B cell (primary cell): ENCODE data around the gene SYT6. TPM values are rescaled to one million over a fixed set of nuclear protein-coding genes. Genes with fewer than 3 reads are reported as not detected.

ENCODE experiments used
- ATAC-seq: fragments of 200-7000 bp; cut with Tn5 transposase; one replicate; pipeline ENCODE4 v1.10.0; 2021; ENCODE audit warnings: low read depth, mild to moderate bottlenecking, moderate number of reproducible peaks, moderate library complexity
- CTCF ChIA-PET: fragments of 350-600 bp; sonication (Branson Sonifier 250); formaldehyde crosslinking; loops from one replicate; lab custom pipeline; 2021; ENCODE audit warnings: antibody characterized with exemption, inconsistent platforms; lab: Charles Lee
- POLR2A ChIA-PET: fragments of 350-600 bp; sonication (Branson Sonifier 250); formaldehyde crosslinking; loops from one replicate; lab custom pipeline; 2021; ENCODE audit warnings: antibody characterized with exemption; lab: Charles Lee
- DNase-seq: peaks from one replicate; pipeline ENCODE4 v3.0.0; 2013
- H2AFZ ChIP-seq: 2 replicates; pipeline ENCODE4 v1.6.1; 2012; ENCODE audit warnings: mild to moderate bottlenecking, low read depth, low read length; ENCODE audit not compliant: insufficient read depth, poor library complexity, severe bottlenecking
- H3K27ac ChIP-seq, 2 donors: 1 replicate in 1 of 2; 2 replicates in 1 of 2; pipeline ENCODE4 v1.5.1; 2012 to 2013; ENCODE audit warnings: low read length in 2 of 2, mild to moderate bottlenecking in 2 of 2, moderate library complexity in 1 of 2
- H3K27me3 ChIP-seq, 4 experiments: fragments of 200-600 bp in 1 of 4; sonication (generic) in 1 of 4; replicated peaks in 1 of 4; 1 replicate in 2 of 4; 2 replicates in 2 of 4; pipeline versions ENCODE4 v1.6.1 to v1.7.0; 2013 to 2016; ENCODE audit warnings: low read length in 3 of 4, mild to moderate bottlenecking in 2 of 4, mixed read lengths in 1 of 4, moderate library complexity in 1 of 4; ENCODE audit not compliant: insufficient read depth in 4 of 4, control insufficient read depth in 3 of 4; ENCODE audit errors: control extremely low read depth in 1 of 4
- H3K36me3 ChIP-seq, 2 experiments: replicated peaks in 1 of 2; 1 replicate in 1 of 2; 2 replicates in 1 of 2; pipeline versions ENCODE4 v1.6.1 to v1.7.1; 2013; ENCODE audit warnings: low read length in 1 of 2; ENCODE audit not compliant: insufficient read depth in 2 of 2, control insufficient read depth in 1 of 2; ENCODE audit errors: control extremely low read depth in 1 of 2, extremely low read depth in 1 of 2
- H3K4me1 ChIP-seq, 2 donors: fragments of 200-600 bp in 1 of 2; sonication (generic) in 1 of 2; 1 replicate in 1 of 2; 2 replicates in 1 of 2; pipeline versions ENCODE4 v1.5.1 to v1.6.1; 2013 to 2017; ENCODE audit warnings: low read length in 2 of 2; ENCODE audit not compliant: control insufficient read depth in 2 of 2, insufficient read depth in 2 of 2
- H3K4me2 ChIP-seq: replicated peaks from 2 replicates; pipeline ENCODE3; 2012; ENCODE audit warnings: mild to moderate bottlenecking, low read depth, low read length; ENCODE audit not compliant: poor library complexity, severe bottlenecking
- H3K4me3 ChIP-seq, 5 experiments: fragments of 200-600 bp in 1 of 5; sonication (generic) in 1 of 5; 1 replicate in 3 of 5; 2 replicates in 2 of 5; pipeline versions ENCODE4 v1.5.1 to v1.7.0; 2011 to 2016; ENCODE audit warnings: low read length in 4 of 5, mild to moderate bottlenecking in 4 of 5, low read depth in 2 of 5, control low read depth in 1 of 5, moderate library complexity in 1 of 5; ENCODE audit not compliant: insufficient read depth in 1 of 5; ENCODE audit errors: control extremely low read depth in 1 of 5, extremely low read depth in 1 of 5
- H3K79me2 ChIP-seq: fragments of 200-600 bp; sonication (generic); one replicate; pipeline ENCODE4 v1.6.0; 2016; ENCODE audit warnings: low read length; ENCODE audit not compliant: control insufficient read depth, insufficient read depth
- H3K9ac ChIP-seq: fragments of 200-600 bp; sonication (generic); 2 replicates; pipeline ENCODE4 v1.6.1; 2017; ENCODE audit warnings: mild to moderate bottlenecking, low read length, moderate library complexity
- H3K9me3 ChIP-seq, 3 donors: one replicate each; pipeline versions ENCODE4 v1.6.1 to v1.7.1; 2013; ENCODE audit warnings: low read length in 2 of 3; ENCODE audit not compliant: control insufficient read depth in 2 of 3, insufficient read depth in 1 of 3; ENCODE audit errors: control extremely low read depth in 1 of 3
- H4K20me1 ChIP-seq: 2 replicates; pipeline ENCODE4 v1.6.0; 2012; ENCODE audit warnings: mild to moderate bottlenecking, low read length; ENCODE audit not compliant: insufficient read depth, control insufficient read depth, poor library complexity, severe bottlenecking
- H3K27ac Mint-ChIP-seq: one replicate; pipeline ENCODE4 v1.8.0; 2021; ENCODE audit warnings: mixed read lengths
- H3K27me3 Mint-ChIP-seq: one replicate; pipeline ENCODE4 v1.8.0; 2021; ENCODE audit warnings: mixed read lengths
- H3K4me1 Mint-ChIP-seq: one replicate; pipeline ENCODE4 v1.8.0; 2021; ENCODE audit warnings: mixed read lengths
- H3K4me3 Mint-ChIP-seq: one replicate; pipeline ENCODE4 v1.8.0; 2021; ENCODE audit warnings: mixed read lengths
- H3K9me3 Mint-ChIP-seq: one replicate; pipeline ENCODE4 v1.8.0; 2022; ENCODE audit warnings: mixed read lengths; ENCODE audit not compliant: insufficient read depth
- EZH2 ChIP-seq: IDR thresholded peaks from 2 replicates; pipeline ENCODE4 v1.6.1; 2012; ENCODE audit warnings: borderline replicate concordance, low read depth, mild to moderate bottlenecking, moderate library complexity, low read length; ENCODE audit not compliant: insufficient read depth, poor library complexity, severe bottlenecking
- WGBS: methylation state at CpG from one replicate; pipeline ENCODE4 v1.1.5; 2013; ENCODE audit warnings: missing lambda C conversion rate; ENCODE audit not compliant: insufficient coverage; 5-methylcytosine and 5-hydroxymethylcytosine counted together
- intact Hi-C: fragments of 100-400 bp; cut with micrococcal nuclease; formaldehyde crosslinking; loops from one replicate; pipeline ENCODE4 v1.10.0; 2022
- polyA plus RNA-seq: library from polyadenylated mRNA; depleted of rRNA; stranded (reverse); fragments of >200 nt; gene quantifications from 2 replicates; pipeline ENCODE4 v1.2.3, GENCODE V29; 2012
- total RNA-seq, 2 donors: library from RNA; stranded (reverse); fragments of 120-200 nt in 1 of 2; gene quantifications; 1 replicate in 1 of 2; 2 replicates in 1 of 2; pipeline versions ENCODE4 v1.2.3 to v1.2.4, GENCODE V29; 2013 to 2022
- TF ChIP-seq, protein P1 (sequence below): fragments of 200-600 bp; IDR thresholded peaks from one replicate; pipeline ENCODE4 v1.8.0; 2022; ENCODE audit warnings: antibody characterized with exemption, mild to moderate bottlenecking

The SYT6 gene
- total and polyA plus RNA-seq, 2 donors (not counting 1 experiment from before 2014, with no cell fraction given) = not detected

DNA sequence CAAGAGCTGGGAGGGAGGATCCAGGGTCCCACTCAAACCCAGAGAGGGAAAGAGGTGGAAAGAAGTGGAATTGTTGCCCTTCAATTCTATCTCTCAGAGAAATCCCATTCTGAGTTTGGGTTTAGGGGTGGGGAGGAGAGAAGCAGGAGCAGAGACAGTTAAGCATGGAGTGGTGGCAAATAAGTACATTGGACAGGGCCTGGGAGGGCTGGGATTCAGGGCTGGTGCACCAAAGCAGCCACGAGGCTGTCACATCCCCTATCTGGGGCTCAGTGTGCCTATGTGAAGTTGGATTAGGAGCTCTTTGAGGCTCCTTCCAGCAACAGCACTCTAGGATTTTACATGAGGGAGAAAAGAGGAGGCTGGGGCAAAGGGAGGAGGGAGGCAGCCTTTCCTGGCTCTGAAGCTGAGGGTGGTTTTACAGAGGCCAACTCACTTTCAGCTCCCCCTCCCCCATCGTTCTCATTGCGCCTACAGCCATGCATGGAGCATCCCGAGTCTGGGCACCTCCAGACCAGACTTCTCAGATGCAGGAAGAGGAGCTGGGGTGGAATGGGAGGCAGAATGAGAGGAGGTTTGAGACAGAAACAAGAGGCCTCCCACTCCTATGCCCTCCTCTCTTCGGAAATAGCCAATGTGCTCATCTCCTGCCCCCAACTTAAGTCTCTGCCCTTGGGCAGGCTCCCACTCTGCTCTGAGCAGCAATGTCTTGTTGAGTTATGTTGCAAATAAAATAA, 3.0 kb upstream of the SYT6 start:
- Histone ChIP-seq H3K4me2 (no peak overlapping the region), H2AFZ (no peak overlapping the region), H3K27me3 (peaks cover 0 to 56% (median 27%) of the 10 kb centered on the region in 4 experiments), H3K36me3 (no peaks in the 10 kb centered on the region), H3K4me1 (peaks cover 15 to 16% of the 10 kb centered on the region in 2 donors), H3K79me2 (no peaks in the 10 kb centered on the region), H3K9ac (no peak overlapping the region), H4K20me1 (no peaks in the 10 kb centered on the region), H3K9me3 (peaks cover 0 to 11% (median 0%) of the 10 kb centered on the region in 3 donors), H3K27ac (no peak overlapping the region), H3K4me3 (no peak overlapping the region)
- intact Hi-C loops = no loop called here
- no peak overlapping the region for H3K27ac Mint-ChIP-seq
- POLR2A ChIA-PET = no interaction called here
- TF ChIP-seq, protein P1, sequence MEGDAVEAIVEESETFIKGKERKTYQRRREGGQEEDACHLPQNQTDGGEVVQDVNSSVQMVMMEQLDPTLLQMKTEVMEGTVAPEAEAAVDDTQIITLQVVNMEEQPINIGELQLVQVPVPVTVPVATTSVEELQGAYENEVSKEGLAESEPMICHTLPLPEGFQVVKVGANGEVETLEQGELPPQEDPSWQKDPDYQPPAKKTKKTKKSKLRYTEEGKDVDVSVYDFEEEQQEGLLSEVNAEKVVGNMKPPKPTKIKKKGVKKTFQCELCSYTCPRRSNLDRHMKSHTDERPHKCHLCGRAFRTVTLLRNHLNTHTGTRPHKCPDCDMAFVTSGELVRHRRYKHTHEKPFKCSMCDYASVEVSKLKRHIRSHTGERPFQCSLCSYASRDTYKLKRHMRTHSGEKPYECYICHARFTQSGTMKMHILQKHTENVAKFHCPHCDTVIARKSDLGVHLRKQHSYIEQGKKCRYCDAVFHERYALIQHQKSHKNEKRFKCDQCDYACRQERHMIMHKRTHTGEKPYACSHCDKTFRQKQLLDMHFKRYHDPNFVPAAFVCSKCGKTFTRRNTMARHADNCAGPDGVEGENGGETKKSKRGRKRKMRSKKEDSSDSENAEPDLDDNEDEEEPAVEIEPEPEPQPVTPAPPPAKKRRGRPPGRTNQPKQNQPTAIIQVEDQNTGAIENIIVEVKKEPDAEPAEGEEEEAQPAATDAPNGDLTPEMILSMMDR = no peak
- no peak for TF ChIP-seq EZH2
- no peak for DNase-seq
- ATAC-seq = no peak
- H3K4me1 Mint-ChIP-seq = peaks cover 7% of the 10 kb centered on the region
- WGBS = 0% methylated on average over 1 of the region's 5 CpGs
- CTCF ChIA-PET = no interaction called here
- H3K9me3 Mint-ChIP-seq = no peaks in the 10 kb centered on the region
- no peak overlapping the region for H3K4me3 Mint-ChIP-seq
- H3K27me3 Mint-ChIP-seq = peaks cover 58% of the 10 kb centered on the region

DNA sequence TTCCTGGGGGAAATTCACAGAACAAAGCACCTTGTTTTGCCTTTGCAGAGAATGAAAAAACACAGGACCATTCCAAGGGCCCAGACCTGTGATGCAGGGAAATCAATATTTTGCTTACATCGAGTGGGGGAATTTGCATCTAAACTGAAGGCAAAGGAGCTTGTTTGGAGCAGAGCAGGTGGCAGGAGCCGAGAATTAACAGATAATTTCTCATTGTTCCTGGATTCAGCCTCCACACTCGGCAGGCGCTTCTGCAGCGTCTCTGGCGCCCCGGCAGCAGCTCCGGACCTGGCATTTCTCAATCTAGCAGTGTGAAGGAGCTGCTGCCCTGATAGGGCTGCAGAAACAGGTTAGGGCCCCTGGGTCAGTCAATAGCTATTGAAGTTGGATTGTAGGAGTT, 2.0 kb upstream of the SYT6 start:
- no peak for DNase-seq
- H3K4me1 ChIP-seq = peaks cover 15 to 16% of the 10 kb centered on the region in 2 donors
- no peak for ATAC-seq
- no peak overlapping the region for H2AFZ ChIP-seq
- no peaks in the 10 kb centered on the region for H4K20me1 ChIP-seq
- no peak overlapping the region for H3K9ac ChIP-seq
- Mint-ChIP-seq H3K27me3 (peaks cover 63% of the 10 kb centered on the region), H3K27ac (no peak overlapping the region), H3K9me3 (no peaks in the 10 kb centered on the region), H3K4me3 (no peak overlapping the region), H3K4me1 (peaks cover 7% of the 10 kb centered on the region)
- TF ChIP-seq, protein P1 = no peak
- TF ChIP-seq EZH2 = no peak
- no peak overlapping the region for H3K27ac ChIP-seq
- H3K4me3 ChIP-seq = no peak overlapping the region
- no peak overlapping the region for H3K4me2 ChIP-seq
- H3K27me3 ChIP-seq = peaks cover 0 to 62% (median 27%) of the 10 kb centered on the region in 4 experiments
- ChIA-PET POLR2A (no interaction called here), CTCF (no interaction called here)
- H3K36me3 ChIP-seq = no peaks in the 10 kb centered on the region
- H3K9me3 ChIP-seq = peaks cover 0 to 11% (median 0%) of the 10 kb centered on the region in 3 donors
- 64% methylated on average over 8 of the region's 8 CpGs for WGBS
- no peaks in the 10 kb centered on the region for H3K79me2 ChIP-seq
- intact Hi-C loops = no loop called here
